Mesenchymal stem cell (in vitro differentiated cells and primary cell): Measurements from ENCODE around the gene ATG4C.

ENCODE experiments used
- DNase-seq: peaks from one replicate; pipeline ENCODE4 v3.0.0-alpha.2; 2013
- H2AFZ ChIP-seq: one replicate; pipeline ENCODE4 v1.6.1; 2013; ENCODE audit warnings: low read depth, mild to moderate bottlenecking, control low read depth, inconsistent platforms, low read length, moderate library complexity
- H2AK5ac ChIP-seq: 2 replicates; pipeline ENCODE4 v1.6.1; 2013; ENCODE audit warnings: low read length, moderate library complexity, mild to moderate bottlenecking, inconsistent platforms; ENCODE audit not compliant: severe bottlenecking
- H2BK120ac ChIP-seq: one replicate; pipeline ENCODE4 v1.6.1; 2013; ENCODE audit warnings: low read depth, mild to moderate bottlenecking, inconsistent platforms, low read length, moderate library complexity
- H2BK12ac ChIP-seq, 2 experiments: one replicate each; pipeline ENCODE4 v1.6.1; 2013; ENCODE audit warnings: inconsistent platforms in 2 of 2, low read length in 2 of 2, mild to moderate bottlenecking in 2 of 2, moderate library complexity in 2 of 2, control low read depth in 1 of 2
- H2BK15ac ChIP-seq: one replicate; pipeline ENCODE4 v1.6.1; 2013; ENCODE audit warnings: mild to moderate bottlenecking, low read depth, inconsistent platforms; ENCODE audit not compliant: poor library complexity, severe bottlenecking
- H2BK5ac ChIP-seq: 2 replicates; pipeline ENCODE4 v1.6.1; 2013; ENCODE audit warnings: low read depth, mild to moderate bottlenecking, low read length, control low read depth, inconsistent platforms; ENCODE audit not compliant: poor library complexity, severe bottlenecking
- H3K14ac ChIP-seq, 2 experiments: one replicate each; pipeline ENCODE4 v1.6.1; 2013; ENCODE audit warnings: inconsistent platforms in 2 of 2, low read length in 2 of 2, control low read depth in 1 of 2, mild to moderate bottlenecking in 1 of 2, moderate library complexity in 1 of 2
- H3K18ac ChIP-seq, 2 experiments: one replicate each; pipeline ENCODE4 v1.6.1; 2013; ENCODE audit warnings: inconsistent platforms in 2 of 2, low read length in 2 of 2, control low read depth in 1 of 2, low read depth in 1 of 2, mild to moderate bottlenecking in 1 of 2
- H3K23ac ChIP-seq, 2 experiments: one replicate each; pipeline ENCODE4 v1.6.1; 2013; ENCODE audit warnings: inconsistent platforms in 2 of 2, low read length in 2 of 2, mild to moderate bottlenecking in 2 of 2, moderate library complexity in 2 of 2, control low read depth in 1 of 2
- H3K27ac ChIP-seq: 2 replicates; pipeline ENCODE4 v1.5.1; 2013; ENCODE audit warnings: mild to moderate bottlenecking, moderate library complexity, low read length, control low read depth, inconsistent platforms; ENCODE audit not compliant: poor library complexity, severe bottlenecking
- H3K27me3 ChIP-seq, 2 experiments: 2 replicates each; pipeline versions ENCODE4 v1.6.1 to v1.7.0; 2013; ENCODE audit warnings: low read length in 2 of 2, mild to moderate bottlenecking in 2 of 2, moderate library complexity in 2 of 2, control low read depth in 1 of 2, inconsistent platforms in 1 of 2; ENCODE audit not compliant: control insufficient read depth in 1 of 2, insufficient read depth in 1 of 2
- H3K36me3 ChIP-seq, 2 experiments: 2 replicates each; pipeline versions ENCODE4 v1.6.1 to v1.7.0; 2013; ENCODE audit warnings: low read length in 2 of 2, control low read depth in 1 of 2, inconsistent platforms in 1 of 2, low read depth in 1 of 2, mild to moderate bottlenecking in 1 of 2; ENCODE audit not compliant: insufficient read depth in 2 of 2, control insufficient read depth in 1 of 2
- H3K4ac ChIP-seq, 2 experiments: one replicate each; pipeline ENCODE4 v1.6.1; 2013; ENCODE audit warnings: inconsistent platforms in 2 of 2, low read length in 2 of 2, mild to moderate bottlenecking in 2 of 2, moderate library complexity in 2 of 2, control low read depth in 1 of 2, low read depth in 1 of 2
- H3K4me1 ChIP-seq: 2 replicates; pipeline ENCODE4 v1.6.1; 2013; ENCODE audit warnings: low read depth, low read length, control low read depth; ENCODE audit not compliant: control insufficient read depth, insufficient read depth
- H3K4me2 ChIP-seq: 2 replicates; pipeline ENCODE4 v1.6.1; 2013; ENCODE audit warnings: low read length, mild to moderate bottlenecking, inconsistent platforms; ENCODE audit not compliant: poor library complexity, severe bottlenecking
- H3K4me3 ChIP-seq, 2 experiments: 2 replicates each; pipeline versions ENCODE4 v1.5.1 to v1.7.0; 2013; ENCODE audit warnings: low read length in 2 of 2, mild to moderate bottlenecking in 2 of 2, control low read depth in 1 of 2, low read depth in 1 of 2; ENCODE audit not compliant: insufficient read depth in 1 of 2
- H3K79me1 ChIP-seq: replicated peaks from 2 replicates; pipeline ENCODE4 v1.6.1; 2013; ENCODE audit warnings: mild to moderate bottlenecking, control low read depth, low read length, inconsistent platforms; ENCODE audit not compliant: poor library complexity, severe bottlenecking
- H3K9ac ChIP-seq: 2 replicates; pipeline ENCODE4 v1.7.0; 2013; ENCODE audit warnings: mild to moderate bottlenecking, low read length, moderate library complexity
- H3K9me3 ChIP-seq: 2 replicates; pipeline ENCODE4 v1.7.0; 2013; ENCODE audit warnings: mild to moderate bottlenecking, low read length; ENCODE audit not compliant: control insufficient read depth
- H4K8ac ChIP-seq: one replicate; pipeline ENCODE4 v1.6.1; 2013; ENCODE audit warnings: inconsistent platforms, mild to moderate bottlenecking, low read length, moderate library complexity
- H4K91ac ChIP-seq: one replicate; pipeline ENCODE4 v1.6.1; 2013; ENCODE audit warnings: mild to moderate bottlenecking, low read length, inconsistent platforms
- WGBS: methylation state at CpG from one replicate; pipeline ENCODE4 v1.1.7; 2013; ENCODE audit warnings: mixed read lengths; 5-methylcytosine and 5-hydroxymethylcytosine counted together

Gene ATG4C

DNA sequence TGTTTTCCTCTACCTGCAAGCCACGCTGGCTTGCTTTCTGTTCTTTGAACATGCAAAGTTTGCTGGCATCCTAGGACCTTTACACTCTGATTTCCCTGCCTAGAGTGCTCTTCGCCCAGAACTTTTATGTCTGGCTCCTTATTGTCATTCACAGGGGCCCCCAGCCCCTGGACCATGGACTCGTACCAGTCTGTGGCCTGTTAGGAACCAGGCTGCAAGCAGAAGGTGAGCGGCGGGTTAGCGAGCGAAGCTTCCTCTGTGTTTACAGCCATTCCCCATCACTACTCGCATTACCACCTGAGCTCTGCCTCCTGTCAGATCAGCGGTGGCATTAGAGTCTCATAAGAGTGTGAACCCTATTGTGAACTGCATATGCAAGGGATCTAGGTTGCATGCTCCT is 73.0 kb downstream of the ATG4C start:
- Histone ChIP-seq H3K4me2 (no peak overlapping the region), H3K27ac (no peak overlapping the region), H3K14ac (no peak overlapping the region), H3K18ac (no peak overlapping the region), H3K4me3 (no peak overlapping the region), H2BK12ac (no peak overlapping the region), H3K79me1 (no peaks in the 10 kb centered on the region), H2BK120ac (no peak overlapping the region), H4K91ac (no peak overlapping the region), H3K27me3 (no peaks in the 10 kb centered on the region), H2AFZ (no peak overlapping the region), H3K23ac (no peak overlapping the region), H3K9ac (no peak overlapping the region), H2AK5ac (no peak overlapping the region), H3K4ac (no peak overlapping the region), H2BK5ac (no peak overlapping the region), H3K4me1 (no peaks in the 10 kb centered on the region), H2BK15ac (no peak overlapping the region), H4K8ac (no peak overlapping the region), H3K9me3 (no peaks in the 10 kb centered on the region), H3K36me3 (peaks cover 0 to 5% of the 10 kb centered on the region in 2 experiments)
- DNase-seq, result no peak
- WGBS, result 97% methylated on average over 6 of the region's 9 CpGs

DNA sequence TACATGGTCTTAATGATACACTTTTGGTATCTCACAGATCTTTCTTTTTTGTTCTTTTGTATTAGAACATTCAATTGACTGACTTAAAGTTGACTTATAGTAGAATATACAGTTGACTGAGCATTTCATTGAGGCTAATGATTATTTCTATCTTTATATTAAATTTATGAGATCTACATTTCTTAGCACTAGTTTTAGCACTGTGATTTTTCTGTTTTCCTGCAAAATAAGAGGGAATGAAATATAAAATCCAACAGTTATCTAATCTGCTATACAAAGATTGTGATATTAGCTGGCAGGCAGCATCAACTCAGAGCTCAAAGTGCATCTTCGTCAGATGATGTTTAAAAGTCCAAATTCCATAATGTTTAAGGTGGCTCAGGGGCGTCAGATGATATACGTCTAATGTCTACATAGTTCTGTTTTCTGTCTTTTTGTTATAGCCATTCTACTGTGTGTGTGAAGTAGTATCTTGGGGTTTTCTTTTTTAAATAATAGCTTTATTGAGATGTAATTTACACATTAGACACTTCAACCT is 85.4 kb downstream of the ATG4C start:
- H3K4me3 ChIP-seq, result no peak overlapping the region
- no peak overlapping the region for H3K27ac ChIP-seq
- H3K79me1 ChIP-seq, result no peaks in the 10 kb centered on the region
- H2AFZ ChIP-seq, result no peak overlapping the region
- H3K4ac ChIP-seq, result no peak overlapping the region
- no peaks in the 10 kb centered on the region for H3K9me3 ChIP-seq
- H2BK15ac ChIP-seq, result no peak overlapping the region
- H3K27me3 ChIP-seq, result no peaks in the 10 kb centered on the region
- no peak overlapping the region for H3K23ac ChIP-seq
- no peaks in the 10 kb centered on the region for H3K4me1 ChIP-seq
- no peak overlapping the region for H2AK5ac ChIP-seq
- no peak overlapping the region for H4K8ac ChIP-seq
- no peak overlapping the region for H3K9ac ChIP-seq
- H3K14ac ChIP-seq, result no peak overlapping the region
- no peak overlapping the region for H4K91ac ChIP-seq
- DNase-seq, result no peak
- H3K4me2 ChIP-seq, result no peak overlapping the region
- H3K36me3 ChIP-seq, result no peaks in the 10 kb centered on the region
- WGBS, result 100% methylated on average over 3 of the region's 3 CpGs
- H2BK12ac ChIP-seq, result no peak overlapping the region
- no peak overlapping the region for H2BK120ac ChIP-seq
- no peak overlapping the region for H3K18ac ChIP-seq
- H2BK5ac ChIP-seq, result no peak overlapping the region

DNA sequence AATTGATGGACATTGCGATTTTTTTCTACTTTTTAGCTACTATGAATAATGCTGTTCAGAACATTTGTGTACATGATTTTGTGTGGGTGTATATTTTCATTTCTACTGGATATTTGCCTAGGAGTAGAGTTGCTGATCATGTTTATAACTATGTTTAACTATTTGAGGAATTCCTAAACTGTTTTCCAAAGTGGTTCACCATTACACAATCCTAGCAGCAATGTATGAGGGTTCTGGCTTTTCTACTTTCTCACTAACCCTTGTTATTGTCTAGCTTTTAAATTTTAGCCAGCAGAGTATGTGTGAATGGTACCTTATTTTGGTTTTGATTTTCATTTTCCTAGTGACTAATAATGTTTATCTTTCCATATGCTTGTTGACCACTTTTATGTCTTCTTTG is 86.2 kb downstream of the ATG4C start:
- H3K9me3 ChIP-seq, result no peaks in the 10 kb centered on the region
- DNase-seq, result no peak

GRCh38 chr1:62875676-62876075 is 91.7 kb downstream of the ATG4C start:
- no peak overlapping the region for H3K4me2 ChIP-seq
- no peak overlapping the region for H2BK5ac ChIP-seq
- no peak overlapping the region for H3K4ac ChIP-seq
- no peak overlapping the region for H2BK15ac ChIP-seq
- no peak overlapping the region for H2AK5ac ChIP-seq
- no peaks in the 10 kb centered on the region for H3K79me1 ChIP-seq
- no peaks in the 10 kb centered on the region for H3K36me3 ChIP-seq
- no peak overlapping the region for H3K23ac ChIP-seq
- no peak overlapping the region for H3K14ac ChIP-seq
- H2AFZ ChIP-seq, result no peak overlapping the region
- no peak overlapping the region for H4K91ac ChIP-seq
- H3K9me3 ChIP-seq, result peaks cover 9% of the 10 kb centered on the region
- H2BK12ac ChIP-seq, result no peak overlapping the region
- H3K4me3 ChIP-seq, result no peak overlapping the region
- H3K27ac ChIP-seq, result no peak overlapping the region
- no peak overlapping the region for H3K18ac ChIP-seq
- 98% methylated on average over 3 of the region's 3 CpGs for WGBS
- DNase-seq, result no peak
- H4K8ac ChIP-seq, result no peak overlapping the region
- H2BK120ac ChIP-seq, result no peak overlapping the region
- H3K4me1 ChIP-seq, result no peaks in the 10 kb centered on the region
- H3K27me3 ChIP-seq, result peaks cover 0 to 2% of the 10 kb centered on the region in 2 experiments
- H3K9ac ChIP-seq, result no peak overlapping the region

More for the DNA sequence above, 86.2 kb downstream of the ATG4C start:
- Histone ChIP-seq H2AFZ (no peak overlapping the region), H3K14ac (no peak overlapping the region), H2BK12ac (no peak overlapping the region), H3K27ac (no peak overlapping the region), H3K4me3 (no peak overlapping the region), H2AK5ac (no peak overlapping the region), H3K18ac (no peak overlapping the region), H4K8ac (no peak overlapping the region), H3K79me1 (no peaks in the 10 kb centered on the region), H3K23ac (no peak overlapping the region), H2BK120ac (no peak overlapping the region), H3K27me3 (no peaks in the 10 kb centered on the region), H3K4ac (no peak overlapping the region), H3K36me3 (no peaks in the 10 kb centered on the region), H4K91ac (no peak overlapping the region), H3K9ac (no peak overlapping the region), H3K4me1 (no peaks in the 10 kb centered on the region), H2BK15ac (no peak overlapping the region), H3K4me2 (no peak overlapping the region), H2BK5ac (no peak overlapping the region)
- no CpG with 5 or more reads among the region's 1 CpG for WGBS
